ENCODE results near the gene SYNRG.

DNA sequence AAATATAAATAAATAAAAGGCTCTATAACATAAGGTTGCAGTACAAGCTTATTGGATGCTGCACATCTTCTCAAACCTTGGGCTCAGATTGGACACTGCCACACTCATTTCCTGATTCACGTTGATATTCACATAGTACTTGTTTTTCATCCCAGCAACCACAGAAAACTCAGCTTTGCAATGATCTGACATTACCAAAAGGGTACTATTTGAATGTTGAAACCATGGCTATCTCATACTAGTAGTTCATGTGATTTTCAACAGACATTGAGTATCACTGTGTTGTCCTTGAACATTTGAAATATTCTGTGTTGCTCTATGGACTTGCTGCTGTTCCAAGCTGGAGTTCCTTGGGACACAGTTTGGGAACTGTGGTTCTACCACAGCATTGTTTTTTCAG is 48.0 kb upstream of the SYNRG start:
- no peak for TF ChIP-seq GATA2 (IDR thresholded peaks at IDR 0.05; ENCODE audit: low read depth, low read length)
- TF ChIP-seq GATA3 (IDR thresholded peaks at IDR 0.05; ENCODE audit: low read depth, low read length), result no peak

All from SH-SY5Y (cell line).